ENCODE data around the gene ZNF287.

Gene ZNF287

DNA sequence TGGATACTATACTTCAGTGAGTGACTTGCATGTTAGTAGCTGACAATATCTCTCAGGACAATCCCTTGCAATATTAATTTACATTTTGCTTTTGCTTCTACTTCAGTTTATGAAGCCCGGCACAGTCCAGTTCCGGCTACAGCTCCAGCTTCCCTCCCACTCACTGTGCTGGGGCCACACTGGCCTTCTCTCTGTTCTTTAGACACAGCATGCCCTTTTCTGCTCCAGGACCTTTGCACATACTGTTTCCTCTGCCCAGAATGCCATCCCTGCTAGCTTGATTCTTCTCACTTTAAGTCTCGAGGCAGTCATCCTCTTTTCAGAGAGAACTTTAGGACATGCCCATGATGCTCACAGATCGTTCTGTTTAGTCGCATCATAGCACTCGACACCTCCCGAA lies 51.5 kb downstream of the ZNF287 start:
- H3K4me3 ChIP-seq (replicated peaks; ENCODE audit: low read depth, low read length) = no peak overlapping the region
- DNase-seq (ENCODE audit: extremely low read depth, low read depth) = no peak
- no peak for TF ChIP-seq CTCF (IDR thresholded peaks at IDR 0.05; ENCODE audit: low read depth, low read length, missing control alignments)

DNA sequence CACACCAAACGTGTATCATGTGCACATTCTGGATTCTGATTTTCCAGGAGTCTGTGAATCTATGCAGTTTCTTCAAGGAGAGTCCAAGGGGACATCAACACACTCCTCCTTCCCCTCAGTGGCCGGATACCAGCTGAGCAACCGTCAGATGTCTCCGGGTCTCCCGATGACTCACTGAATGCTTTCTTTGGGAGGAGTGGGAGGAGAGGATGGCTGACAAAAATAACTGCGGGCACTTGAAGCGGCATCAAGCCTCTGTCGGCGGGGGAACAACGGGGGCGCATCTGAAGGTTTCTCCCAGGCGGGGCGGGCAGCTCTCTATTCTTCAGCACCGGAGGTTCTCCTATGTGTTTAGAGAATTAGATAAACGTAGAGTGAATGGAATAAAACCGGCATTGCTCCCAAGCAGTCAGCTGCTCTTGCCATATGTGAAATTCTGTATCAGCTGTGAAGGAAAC lies 52.4 kb downstream of the ZNF287 start:
- TF ChIP-seq CTCF (IDR thresholded peaks at IDR 0.05; ENCODE audit: low read depth, low read length, missing control alignments) = no peak
- H3K4me3 ChIP-seq (replicated peaks; ENCODE audit: low read depth, low read length) = no peak overlapping the region
- peak; percentile 21 for DNase-seq (ENCODE audit: extremely low read depth, low read depth)

GRCh38 chr17:16515933-16516332 lies 53.1 kb downstream of the ZNF287 start:
- no peak for TF ChIP-seq CTCF (IDR thresholded peaks at IDR 0.05; ENCODE audit: low read depth, low read length, missing control alignments)
- no peak overlapping the region for H3K4me3 ChIP-seq (replicated peaks; ENCODE audit: low read depth, low read length)
- DNase-seq (ENCODE audit: extremely low read depth, low read depth) = no peak

DNA sequence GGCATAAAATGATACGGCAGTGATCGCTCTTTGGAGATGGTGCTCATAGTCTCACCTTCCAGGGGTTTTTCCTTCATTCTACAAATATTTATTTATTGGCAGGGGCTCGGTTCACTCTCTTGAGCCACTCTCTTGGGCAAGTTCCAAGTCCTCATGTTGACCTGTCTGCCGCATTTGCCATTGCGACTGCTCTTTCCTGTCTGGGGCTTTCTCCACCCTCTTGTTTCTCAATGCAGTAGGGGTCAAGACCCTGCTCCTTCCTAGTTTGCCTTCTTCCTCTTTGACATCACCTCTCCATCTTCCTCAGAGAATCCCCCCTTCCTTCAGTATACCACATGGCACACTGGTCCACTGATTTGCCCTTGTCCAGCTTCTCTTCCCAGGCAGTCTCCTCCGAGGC lies 55.1 kb downstream of the ZNF287 start:
- no peak for TF ChIP-seq CTCF (IDR thresholded peaks at IDR 0.05; ENCODE audit: low read depth, low read length, missing control alignments)
- no peak overlapping the region for H3K4me3 ChIP-seq (replicated peaks; ENCODE audit: low read depth, low read length)
- DNase-seq (ENCODE audit: extremely low read depth, low read depth) = no peak

GRCh38 chr17:16512011-16512410 lies 57.0 kb downstream of the ZNF287 start:
- no peak for DNase-seq (ENCODE audit: extremely low read depth, low read depth)
- TF ChIP-seq CTCF (IDR thresholded peaks at IDR 0.05; ENCODE audit: low read depth, low read length, missing control alignments) = no peak
- H3K4me3 ChIP-seq (replicated peaks; ENCODE audit: low read depth, low read length) = no peak overlapping the region

DNA sequence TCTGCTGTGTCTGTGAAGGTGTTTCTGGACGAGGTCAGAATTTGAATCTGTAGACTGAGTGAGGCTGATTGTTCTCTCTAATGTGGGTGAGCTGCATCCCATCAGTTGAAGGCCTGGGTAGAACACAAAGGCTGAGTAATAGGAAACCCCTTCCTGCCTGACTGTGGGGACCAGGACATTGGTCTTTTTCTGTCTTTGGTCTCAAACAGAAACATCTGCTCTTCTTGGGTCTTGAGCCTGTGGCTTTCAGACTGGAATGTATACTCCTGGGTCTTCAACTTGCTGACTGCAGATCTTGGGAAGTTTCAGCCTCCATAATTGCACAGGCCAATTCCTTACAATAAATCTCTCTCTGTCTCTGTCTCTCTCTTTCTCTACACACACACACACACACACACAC lies 57.4 kb downstream of the ZNF287 start:
- DNase-seq (ENCODE audit: extremely low read depth, low read depth) = no peak
- no peak for TF ChIP-seq CTCF (IDR thresholded peaks at IDR 0.05; ENCODE audit: low read depth, low read length, missing control alignments)
- H3K4me3 ChIP-seq (replicated peaks; ENCODE audit: low read depth, low read length) = no peak overlapping the region

DNA sequence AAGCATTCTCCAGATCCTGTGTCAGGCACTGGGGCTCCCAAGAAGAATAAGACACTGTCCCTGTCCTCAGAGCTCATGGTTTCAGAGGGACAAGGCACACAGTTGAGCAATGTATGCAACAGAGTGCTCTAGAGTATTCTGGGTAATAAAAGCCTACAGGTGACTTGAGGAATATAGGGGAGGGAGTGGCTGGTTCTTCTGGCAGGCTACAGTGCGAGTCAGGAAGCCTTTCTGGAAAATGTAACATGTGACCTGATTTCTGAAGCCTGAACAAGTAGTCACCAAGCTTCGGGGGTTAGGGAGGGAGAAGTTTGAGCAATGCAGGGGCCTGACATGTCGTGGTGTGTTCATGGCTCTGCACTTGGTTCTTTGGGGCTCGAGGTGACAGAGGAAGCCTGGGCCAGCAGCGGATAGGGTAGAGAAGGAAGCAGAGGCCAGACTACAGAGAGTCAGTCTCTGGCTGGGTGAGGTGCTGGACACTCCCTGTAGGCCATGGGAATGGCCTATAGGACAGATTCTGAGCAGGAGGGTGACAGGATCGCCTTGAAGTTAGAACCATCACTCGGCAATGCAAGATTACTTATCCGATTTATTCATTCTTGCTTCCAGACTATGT lies 61.0 kb downstream of the ZNF287 start:
- TF ChIP-seq CTCF (IDR thresholded peaks at IDR 0.05; ENCODE audit: low read depth, low read length, missing control alignments) = no peak
- no peak for DNase-seq (ENCODE audit: extremely low read depth, low read depth)
- no peak overlapping the region for H3K4me3 ChIP-seq (replicated peaks; ENCODE audit: low read depth, low read length)

All from HFF-Myc (cell line).